HG03342 (cell line): ENCODE results near the gene GMCL1.
"Not testable (repeated sequence)": the region's sequence is repeated elsewhere in the genome, so short reads cannot be mapped to it uniquely, and the experiment has no call there.

Experiments used
- ATAC-seq: cut with Tn5 transposase; IDR thresholded peaks from one replicate; pipeline ENCODE4 v1.9.1; 2021; ENCODE audit warnings: mild to moderate bottlenecking, moderate library complexity; ENCODE audit not compliant: unreplicated experiment

GMCL1 gene

DNA sequence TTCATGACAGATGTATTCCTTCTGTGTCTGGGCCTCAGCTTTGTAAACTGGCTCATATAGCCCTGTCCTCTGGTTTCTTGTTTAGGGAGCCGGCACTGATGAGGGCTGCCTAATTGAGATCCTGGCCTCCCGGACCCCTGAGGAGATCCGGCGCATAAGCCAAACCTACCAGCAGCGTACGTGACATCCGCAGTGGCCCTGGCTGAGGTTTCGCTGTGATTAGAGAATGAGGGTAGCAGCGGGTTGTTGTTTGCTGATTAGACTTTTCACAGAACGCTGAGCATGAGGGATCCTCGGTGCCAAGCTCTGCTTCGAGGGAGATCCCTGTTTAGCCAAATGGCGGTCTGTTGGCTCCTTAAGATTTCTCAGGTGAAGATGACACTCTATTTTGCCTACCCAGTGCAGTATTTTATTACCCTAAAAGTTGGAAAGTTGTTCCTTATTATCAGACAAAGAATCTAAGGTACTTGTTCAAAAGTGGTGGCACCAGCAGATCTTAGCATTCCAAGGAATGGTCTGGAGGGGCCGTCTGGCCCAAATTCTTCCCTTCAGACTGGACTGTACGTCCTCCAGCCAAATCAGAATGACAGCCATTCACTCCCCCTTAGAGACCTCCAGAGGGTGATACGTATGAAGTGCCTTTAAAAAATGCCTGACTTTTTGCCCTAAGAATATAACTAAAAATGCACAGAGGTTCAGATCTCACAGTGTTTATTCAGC lies 21.5 kb upstream of the GMCL1 start:
- no peak for ATAC-seq

DNA sequence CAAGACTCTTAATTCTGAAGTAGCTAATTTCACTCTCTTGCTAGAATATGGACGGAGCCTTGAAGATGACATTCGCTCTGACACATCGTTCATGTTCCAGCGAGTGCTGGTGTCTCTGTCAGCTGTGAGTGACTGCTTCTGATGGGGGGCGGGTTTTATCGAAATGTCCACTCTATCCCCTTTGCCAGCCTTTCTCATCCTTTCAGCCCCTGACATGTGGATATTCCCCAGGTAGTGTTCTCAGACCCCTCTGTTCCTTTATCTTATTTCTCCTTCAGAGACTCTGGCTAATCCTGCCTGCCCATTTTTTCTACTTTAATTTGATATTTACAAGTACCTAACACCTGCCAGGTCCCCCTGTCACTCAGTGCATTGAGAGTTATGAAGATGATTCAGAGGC lies 18.9 kb upstream of the GMCL1 start:
- ATAC-seq = no peak

DNA sequence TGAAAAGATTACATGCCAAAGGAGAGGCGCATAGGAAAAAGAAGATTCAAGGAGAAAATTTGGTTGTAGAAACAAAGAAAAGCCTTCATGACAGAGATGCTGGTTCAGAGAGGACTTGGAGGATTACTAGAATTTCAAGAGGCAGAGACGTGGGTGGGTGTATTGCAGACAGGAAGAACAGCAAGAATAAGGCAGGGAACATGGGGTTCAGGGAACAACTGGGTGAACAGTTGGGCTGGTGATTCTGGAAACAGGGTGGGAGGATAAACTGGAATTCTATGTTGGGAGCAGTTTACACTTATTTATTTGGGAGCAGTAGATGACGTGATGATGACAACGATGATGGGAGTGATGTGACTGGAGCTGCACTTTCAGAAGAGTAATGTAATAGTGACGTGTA lies 18.4 kb upstream of the GMCL1 start:
- no peak for ATAC-seq

DNA sequence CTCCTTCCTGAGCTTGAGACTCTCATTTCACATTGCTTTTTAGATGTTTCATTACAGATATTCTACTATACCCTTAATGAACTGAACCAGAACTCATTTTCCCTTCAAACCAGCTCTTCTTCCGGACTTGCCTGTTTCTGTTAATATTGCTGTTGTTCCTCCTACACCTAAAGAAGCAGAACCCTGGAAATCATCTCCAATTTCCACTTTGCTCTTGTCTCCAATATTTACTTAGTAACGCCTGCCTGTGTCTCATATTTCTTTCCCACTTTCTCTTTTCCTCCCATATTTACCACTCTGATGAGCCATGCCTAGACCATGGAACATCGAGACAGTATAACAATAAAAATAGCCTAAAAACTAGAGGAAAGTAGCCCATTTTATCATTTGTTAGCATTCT lies 17.9 kb upstream of the GMCL1 start:
- ATAC-seq = no peak

DNA sequence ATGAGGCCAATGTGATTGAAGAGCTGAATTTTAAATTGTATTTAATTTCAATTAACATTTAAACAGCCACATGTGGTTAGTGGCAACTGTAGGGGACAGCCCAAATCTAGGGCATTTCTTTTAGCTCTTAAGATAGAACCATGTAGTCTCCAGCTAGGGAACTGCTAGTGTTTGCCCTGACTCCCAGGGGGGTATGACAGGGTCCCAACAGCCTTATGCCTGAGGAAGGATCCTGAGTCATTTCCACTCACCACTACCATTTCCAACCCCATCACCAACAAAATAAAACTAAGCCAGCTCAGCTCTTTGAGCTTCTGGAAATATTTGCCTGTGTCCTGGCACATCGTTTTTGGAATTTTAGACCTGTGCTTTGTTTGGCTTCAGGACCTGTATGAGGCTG lies 13.7 kb upstream of the GMCL1 start:
- no peak for ATAC-seq

DNA sequence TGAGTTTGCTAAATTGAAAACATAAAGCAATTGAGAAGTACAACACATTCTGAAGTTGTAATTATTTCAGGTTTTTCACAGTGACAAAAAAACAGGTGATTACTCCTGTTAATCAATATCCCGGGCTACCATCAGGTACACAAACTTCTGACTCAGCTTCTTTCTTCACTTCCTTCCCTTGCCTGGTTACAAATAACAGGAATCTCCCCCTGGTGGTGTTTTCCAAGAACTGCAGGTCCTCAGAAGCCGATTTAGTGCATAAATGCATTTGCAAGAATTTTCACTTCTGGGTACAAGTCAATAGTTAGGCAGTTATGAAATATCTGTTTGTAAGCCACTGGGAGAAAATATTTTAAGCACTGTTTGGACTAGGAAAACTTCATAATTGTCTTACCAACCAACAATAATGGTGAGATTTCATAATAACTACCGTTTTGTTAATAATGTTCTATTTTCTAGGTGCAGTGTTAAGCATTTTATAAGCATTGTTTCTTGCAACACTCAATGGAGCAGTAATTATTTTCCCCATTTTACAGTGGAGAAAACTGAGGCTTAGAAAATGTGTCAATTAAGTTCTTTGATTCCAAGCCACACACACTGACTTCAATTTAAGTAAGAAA lies 12.4 kb upstream of the GMCL1 start:
- ATAC-seq = no peak

DNA sequence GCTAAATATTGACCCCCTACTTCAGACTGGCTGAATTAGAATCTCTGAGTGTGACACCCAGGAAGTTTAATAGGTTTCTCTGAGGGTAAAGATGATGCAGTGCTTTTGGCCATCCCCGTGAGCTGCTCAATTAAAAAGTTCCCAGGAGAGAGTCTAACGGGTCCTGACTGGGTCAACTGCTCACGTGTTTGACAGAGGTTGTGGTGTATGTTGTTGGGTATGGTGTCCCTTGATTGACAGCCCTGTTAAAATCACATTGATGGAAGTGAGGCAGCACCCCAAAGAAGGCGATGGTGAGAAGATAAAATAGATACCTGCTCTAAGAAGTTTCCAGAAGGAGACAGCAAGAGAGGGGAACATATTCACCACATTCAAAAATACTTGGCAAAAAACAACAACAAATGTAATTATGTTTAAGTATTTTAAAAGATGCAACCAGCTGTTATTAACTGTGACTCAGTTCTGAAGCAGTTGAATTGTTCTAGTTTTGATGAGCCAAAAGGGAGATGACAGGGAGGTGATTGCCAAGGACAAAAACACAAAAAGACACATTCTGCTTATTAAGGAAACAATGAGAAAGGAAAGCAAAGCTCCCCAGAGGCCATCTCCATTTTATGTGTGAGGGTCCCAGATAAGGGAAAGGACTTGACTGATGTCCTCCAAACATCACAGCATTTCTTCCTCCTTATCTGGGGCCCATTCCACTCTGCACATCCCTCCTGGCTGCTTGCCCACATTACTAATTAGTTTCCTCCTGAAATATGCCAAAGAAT lies 11.5 kb upstream of the GMCL1 start:
- ATAC-seq = no peak

DNA sequence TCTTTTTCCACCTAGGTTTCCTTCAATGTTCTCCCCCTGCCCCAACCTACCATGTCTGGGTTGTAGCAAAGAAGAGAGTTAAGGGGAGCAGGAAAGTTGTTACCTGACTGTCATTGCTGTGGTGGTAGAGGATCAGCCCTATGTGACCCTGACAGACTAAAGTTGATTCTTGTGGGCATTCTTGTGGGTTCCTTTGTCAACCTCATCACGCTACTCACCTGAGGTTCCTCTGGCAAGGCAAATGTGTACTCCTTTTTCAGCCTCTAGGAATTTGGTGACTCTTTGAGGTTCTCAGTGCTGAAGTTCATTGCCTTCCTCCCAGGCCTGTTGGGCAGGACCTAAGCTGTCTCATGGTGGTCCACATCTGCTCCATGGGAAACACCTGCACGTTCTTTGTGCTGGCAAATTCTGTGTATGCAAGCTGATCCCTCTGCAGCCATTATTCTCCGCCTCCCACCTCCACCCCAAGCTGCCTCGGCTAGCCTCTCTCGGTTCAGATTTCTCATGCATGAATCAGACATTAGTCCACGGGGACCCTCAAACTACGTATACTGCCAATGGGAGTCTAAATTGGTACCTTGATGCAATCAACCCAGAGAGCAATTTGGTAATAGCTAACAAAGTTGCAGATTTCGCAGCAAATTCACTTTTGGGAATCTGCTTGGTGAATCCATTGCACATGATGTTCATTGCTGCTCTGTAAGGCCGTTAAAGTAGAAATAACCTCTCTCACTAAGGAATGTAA lies 1.5 kb upstream of the GMCL1 start:
- ATAC-seq = no peak

DNA sequence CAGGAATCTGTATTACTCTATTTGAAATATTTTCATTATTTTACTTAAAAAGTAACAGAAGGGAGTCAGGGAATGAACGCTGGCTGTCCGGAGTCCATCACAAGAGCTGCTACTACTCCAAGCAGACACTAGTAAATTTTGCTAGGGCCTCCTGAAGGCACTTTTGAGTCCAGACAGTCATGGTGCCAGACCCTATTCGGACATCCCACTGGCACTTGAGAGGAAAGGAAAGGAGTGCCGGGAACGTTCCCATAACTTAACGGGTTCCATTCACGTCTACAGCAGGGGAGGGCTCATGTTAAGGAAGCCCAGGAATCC lies 563 bp upstream of the GMCL1 start:
- no peak for ATAC-seq

DNA sequence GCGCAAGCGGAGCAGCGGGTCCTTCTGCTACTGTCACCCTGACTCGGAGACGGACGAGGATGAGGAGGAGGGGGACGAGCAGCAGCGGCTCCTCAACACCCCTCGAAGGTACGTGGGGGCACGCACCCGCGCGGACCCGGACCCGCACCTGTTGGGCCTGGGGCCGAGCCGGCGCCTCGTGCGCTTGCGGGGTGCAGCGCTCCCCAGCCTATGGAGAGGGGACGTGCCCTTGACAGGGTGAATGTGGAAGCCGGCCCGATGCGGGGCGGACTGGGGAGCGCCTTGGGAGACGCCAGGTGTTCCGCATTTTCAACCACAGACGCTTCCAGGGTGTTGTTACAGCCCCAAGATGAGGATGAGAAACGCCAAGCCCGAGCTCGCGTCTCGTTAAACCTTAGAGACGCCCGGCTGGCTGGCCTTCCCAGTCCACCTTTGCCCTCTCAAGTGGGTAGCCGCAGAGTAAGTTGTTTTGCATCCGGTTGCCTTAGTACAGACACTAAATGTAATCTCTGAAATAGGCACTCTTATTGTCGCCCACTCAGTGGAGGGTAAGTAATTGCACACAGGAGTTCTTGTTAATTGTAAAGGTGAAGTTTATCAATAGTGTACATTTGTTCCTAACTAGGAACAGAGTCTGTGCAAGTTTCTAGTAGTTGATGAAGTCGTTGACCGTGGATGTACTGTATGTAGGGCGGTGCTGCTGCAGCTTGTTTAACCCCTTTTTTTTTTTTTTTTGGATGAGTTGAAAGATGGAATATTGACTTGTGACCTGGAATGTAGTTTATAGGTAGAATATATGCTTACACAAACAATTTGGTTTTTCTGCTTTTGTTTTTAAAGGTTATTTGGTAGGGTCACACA lies 815 bp downstream of the GMCL1 start:
- ATAC-seq = peak; percentile 20

DNA sequence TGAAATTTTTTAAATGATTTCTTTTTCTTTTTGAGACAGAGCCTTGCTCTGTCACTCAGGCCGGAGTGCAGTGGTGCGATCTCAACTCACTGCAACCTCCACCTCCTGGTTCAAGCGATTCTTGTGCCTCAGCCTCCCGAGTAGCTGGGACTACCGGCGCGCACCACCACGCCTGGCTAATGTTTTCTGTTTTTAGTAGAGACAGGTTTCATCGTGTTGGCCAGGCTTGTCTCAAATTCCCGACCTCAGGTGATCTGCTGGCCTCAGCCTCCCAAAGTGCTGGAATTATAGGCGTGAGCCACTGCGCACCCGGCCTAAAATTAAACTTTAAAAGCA lies 1.4 kb downstream of the GMCL1 start:
- ATAC-seq = not testable (repeated sequence)

DNA sequence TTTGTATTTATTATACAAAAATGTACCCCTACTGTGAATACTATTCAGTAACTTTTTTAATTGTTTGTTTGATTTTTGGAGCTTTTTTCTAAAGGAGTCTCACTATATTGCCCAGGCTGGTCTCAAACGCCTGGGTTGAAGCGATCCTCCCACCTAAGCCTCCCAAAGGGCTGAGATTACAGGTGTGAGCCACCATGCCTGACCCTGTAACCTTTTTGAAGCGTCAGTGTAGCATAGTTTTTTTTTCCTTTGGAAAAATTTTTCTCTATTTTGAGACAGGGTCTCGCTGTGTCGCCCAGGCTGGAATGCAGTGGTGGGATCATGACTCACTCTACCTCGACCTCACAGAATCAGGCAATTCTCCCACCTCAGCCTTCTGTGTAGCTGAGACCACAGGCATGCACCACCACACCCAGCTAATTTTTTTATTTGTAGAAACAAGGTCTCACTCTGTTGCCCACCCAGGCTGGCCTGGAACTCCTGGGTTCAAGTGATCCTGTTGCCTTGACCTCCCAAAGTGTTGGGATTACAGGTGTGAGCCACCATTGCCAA lies 2.0 kb downstream of the GMCL1 start:
- ATAC-seq = no peak

DNA sequence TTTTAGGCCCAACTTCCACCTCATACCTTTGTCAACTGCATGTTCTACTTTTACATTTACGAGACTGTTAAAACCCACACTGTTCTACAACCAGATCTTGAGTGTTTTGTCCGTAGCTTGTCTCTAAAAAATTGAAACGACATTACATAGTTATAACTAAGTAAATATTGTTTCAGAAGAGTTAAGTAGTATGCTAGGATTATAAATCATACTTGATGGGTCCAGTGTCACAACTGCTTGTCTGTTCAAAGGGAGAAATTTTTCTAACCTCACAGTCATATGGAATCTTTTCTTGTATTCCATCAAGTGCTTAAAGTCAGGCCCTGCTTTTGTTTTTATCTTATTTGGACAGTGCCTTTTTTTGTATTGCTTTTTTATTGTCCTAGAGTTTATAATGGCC lies 4.3 kb downstream of the GMCL1 start:
- no peak for ATAC-seq

DNA sequence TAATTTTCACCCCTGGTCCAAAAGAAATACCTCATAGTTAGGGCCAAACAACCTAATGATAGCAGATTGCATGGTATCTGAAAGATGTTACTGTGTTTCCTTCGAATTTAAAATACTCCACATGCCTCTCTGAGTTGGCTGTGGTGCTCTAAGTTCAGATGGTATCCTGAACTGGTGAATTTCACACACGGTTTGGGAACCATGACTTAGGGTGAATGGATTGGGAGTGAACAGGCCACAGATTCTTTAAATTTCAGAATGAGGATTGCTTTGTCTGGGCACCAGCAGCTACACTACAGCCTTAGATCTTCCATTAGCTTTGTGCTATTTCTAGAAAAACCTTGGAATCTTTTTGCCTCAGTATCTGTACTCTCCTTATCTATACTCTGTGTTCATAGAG lies 6.2 kb downstream of the GMCL1 start:
- no peak for ATAC-seq

DNA sequence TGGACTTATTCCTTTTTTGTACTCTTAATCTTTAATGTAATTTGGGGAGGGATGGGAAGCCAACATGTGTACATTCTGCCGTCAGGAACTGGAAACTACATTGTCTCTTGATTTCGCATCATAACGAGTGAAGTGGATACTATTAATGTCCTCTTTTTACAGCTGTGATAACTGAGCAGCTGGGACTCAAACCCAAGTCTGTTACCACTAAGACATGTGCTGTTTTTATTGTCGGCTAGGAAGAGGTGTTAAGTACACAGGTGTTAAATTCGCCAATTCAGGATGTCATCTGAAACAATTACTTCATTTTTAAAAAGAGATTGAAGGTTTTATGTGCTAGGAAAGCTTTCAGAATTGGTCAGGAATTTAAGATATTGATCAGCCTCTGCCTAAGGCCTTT lies 6.9 kb downstream of the GMCL1 start:
- ATAC-seq = no peak

DNA sequence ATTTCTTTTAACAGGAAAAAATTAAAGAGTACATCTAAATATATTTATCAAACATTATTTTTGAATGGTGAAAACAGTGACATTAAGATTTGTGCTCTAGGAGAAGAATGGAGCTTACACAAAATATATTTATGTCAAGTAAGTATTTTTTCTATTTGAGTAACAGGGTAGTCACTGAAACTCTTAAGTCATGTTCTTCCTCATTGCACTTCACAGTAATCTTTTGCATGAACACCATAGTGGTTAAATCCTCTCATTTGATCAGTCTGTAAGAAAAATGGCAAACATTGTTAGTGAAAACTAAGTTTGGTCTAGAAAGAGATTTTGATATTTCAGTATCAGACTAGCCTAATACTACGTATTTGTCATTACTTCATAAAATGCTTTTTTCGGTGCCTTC lies 8.1 kb downstream of the GMCL1 start:
- no peak for ATAC-seq

DNA sequence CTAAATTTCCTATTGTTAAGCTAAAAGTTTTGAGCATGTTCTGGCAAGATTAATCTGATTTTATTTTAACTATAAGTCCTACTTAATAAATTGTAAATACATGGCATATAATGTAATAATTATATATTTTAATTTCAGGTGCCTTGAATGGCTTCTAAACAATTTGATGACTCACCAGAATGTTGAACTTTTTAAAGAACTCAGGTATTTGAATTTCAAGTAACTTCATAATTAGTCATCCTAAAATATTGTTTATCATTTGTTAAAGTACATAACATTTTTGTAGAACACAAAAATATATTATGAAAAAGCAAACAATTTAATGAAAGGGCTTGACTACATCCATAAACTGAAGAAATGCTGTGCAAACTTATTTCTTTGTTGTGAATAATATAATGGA lies 14.5 kb downstream of the GMCL1 start:
- no peak for ATAC-seq

DNA sequence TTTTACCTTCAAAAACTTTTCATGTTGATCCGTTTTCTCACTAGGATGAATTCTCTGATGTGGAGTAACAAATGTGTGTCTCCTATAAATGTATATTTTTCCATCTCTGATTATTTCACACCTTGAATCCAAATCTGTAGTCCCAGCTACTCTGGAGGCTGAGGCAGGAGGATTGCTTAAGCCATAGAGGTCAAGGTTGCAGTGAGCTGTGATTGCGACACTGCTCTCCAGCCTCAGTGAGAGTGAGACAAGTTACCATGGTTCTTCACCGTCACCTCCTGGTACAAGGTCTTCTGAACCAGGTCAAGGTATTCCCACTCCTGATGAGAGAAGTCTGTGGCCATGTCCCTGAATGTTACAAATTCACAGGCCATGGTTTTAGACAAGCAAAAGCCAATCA lies 15.1 kb downstream of the GMCL1 start:
- ATAC-seq = no peak

DNA sequence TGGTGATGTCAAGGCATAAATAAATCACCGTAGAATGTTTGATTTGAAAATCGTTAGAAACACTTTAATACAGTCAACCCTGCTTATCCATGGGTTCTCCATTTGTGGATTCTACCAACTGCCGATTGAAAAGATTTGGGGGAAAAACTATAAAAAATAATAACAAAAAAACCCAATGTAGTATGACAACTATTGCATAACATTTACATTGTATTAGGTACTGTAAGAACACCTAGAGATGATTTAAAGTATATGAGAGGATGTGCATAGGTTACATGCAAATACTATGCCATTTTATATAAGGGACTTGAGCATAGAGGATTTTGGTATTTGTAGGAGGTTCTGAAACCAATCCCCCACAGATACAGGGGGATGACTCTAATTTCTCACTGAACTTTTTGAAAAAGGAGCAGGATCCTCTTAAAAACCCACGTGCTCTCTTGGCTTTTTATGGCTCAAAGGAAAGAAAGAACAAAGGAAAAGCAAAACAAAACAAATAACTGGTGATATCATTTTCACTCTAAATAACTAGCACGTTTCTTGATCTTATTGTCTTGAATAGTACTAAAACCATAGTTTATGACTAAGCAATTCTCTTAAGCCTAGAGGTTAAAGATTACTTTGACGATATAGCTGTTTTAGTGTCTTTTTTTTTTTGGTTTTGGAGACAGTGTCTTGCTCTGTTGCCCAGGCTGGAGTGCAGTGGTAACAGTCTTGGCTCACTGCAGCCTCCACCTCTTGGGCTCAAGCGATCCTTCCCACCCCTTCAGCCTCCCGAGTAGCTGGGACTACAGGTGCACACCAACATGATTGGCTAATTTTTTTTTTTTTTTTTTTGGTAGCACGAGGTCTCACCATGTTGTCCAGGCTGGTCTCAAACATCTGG lies 17.0 kb downstream of the GMCL1 start:
- no peak for ATAC-seq
